Measurements from ENCODE around the gene WDR54.
"Not testable (repeated sequence)": the region's sequence is repeated elsewhere in the genome, so short reads cannot be mapped to it uniquely, and the experiment has no call there.

The WDR54 gene

GRCh38 chr2:74470742-74471141 lies 49.2 kb downstream of the WDR54 start:
- H2BK120ac ChIP-seq (ENCODE audit: low read depth, low read length); H3K18ac ChIP-seq (ENCODE audit: low read depth in 1 of 2, low read length in 2 of 2); H3K27ac ChIP-seq (ENCODE audit: low read length, poor library complexity, severe bottlenecking); H4K8ac ChIP-seq (ENCODE audit: low read length); H3K4me3 ChIP-seq (ENCODE audit: insufficient read depth in 1 of 2, low read depth in 1 of 2, low read length in 2 of 2); H4K91ac ChIP-seq (ENCODE audit: low read length); H3K27me3 ChIP-seq (ENCODE audit: control insufficient read depth in 1 of 2, insufficient read depth in 1 of 2, low read length in 2 of 2); H2BK15ac ChIP-seq (ENCODE audit: low read depth, poor library complexity, severe bottlenecking); H3K4ac ChIP-seq (ENCODE audit: low read depth in 1 of 2, low read length in 2 of 2); DNase-seq; H3K9ac ChIP-seq (ENCODE audit: low read length); H2BK12ac ChIP-seq (ENCODE audit: low read length in 2 of 2); H2AK5ac ChIP-seq (ENCODE audit: low read length, severe bottlenecking); H3K14ac ChIP-seq (ENCODE audit: low read length in 2 of 2); H3K23ac ChIP-seq (ENCODE audit: low read length in 2 of 2); H3K4me2 ChIP-seq (ENCODE audit: low read length, poor library complexity, severe bottlenecking); H3K79me1 ChIP-seq (replicated peaks; ENCODE audit: low read length, poor library complexity, severe bottlenecking); H2BK5ac ChIP-seq (ENCODE audit: low read depth, low read length, poor library complexity, severe bottlenecking); H2AFZ ChIP-seq (ENCODE audit: low read depth, low read length); H3K9me3 ChIP-seq (ENCODE audit: control insufficient read depth, low read length): not testable (repeated sequence)
- Histone ChIP-seq H3K4me1 (ENCODE audit: control insufficient read depth, insufficient read depth, low read depth, low read length) (peaks cover 11% of the 10 kb centered on the region), H3K36me3 (ENCODE audit: control insufficient read depth in 1 of 2, insufficient read depth in 2 of 2, low read depth in 1 of 2, low read length in 2 of 2) (peaks cover 16 to 19% of the 10 kb centered on the region in 2 experiments)
- 98% methylated on average over 9 of the region's 12 CpGs for WGBS

- H2BK15ac ChIP-seq (ENCODE audit: low read depth, poor library complexity, severe bottlenecking) = no peak overlapping the region
- H2BK5ac ChIP-seq (ENCODE audit: low read depth, low read length, poor library complexity, severe bottlenecking) = no peak overlapping the region
- H3K23ac ChIP-seq (ENCODE audit: low read length in 2 of 2) = no peak overlapping the region
- H3K14ac ChIP-seq (ENCODE audit: low read length in 2 of 2) = peak overlapping the region in 1 of 2 experiments; percentile 100
- WGBS = 77% methylated on average over 9 of the region's 16 CpGs
- no peak overlapping the region for H4K8ac ChIP-seq (ENCODE audit: low read length)
- H3K79me1 ChIP-seq (replicated peaks; ENCODE audit: low read length, poor library complexity, severe bottlenecking) = peaks cover 4% of the 10 kb centered on the region
- H3K9ac ChIP-seq (ENCODE audit: low read length) = peak overlapping the region; percentile 86
- H3K27me3 ChIP-seq (ENCODE audit: control insufficient read depth in 1 of 2, insufficient read depth in 1 of 2, low read length in 2 of 2) = no peaks in the 10 kb centered on the region
- no peak overlapping the region for H2AK5ac ChIP-seq (ENCODE audit: low read length, severe bottlenecking)
- H3K9me3 ChIP-seq (ENCODE audit: control insufficient read depth, low read length) = no peaks in the 10 kb centered on the region
- peak overlapping the region; percentile 95 for H3K27ac ChIP-seq (ENCODE audit: low read length, poor library complexity, severe bottlenecking)
- peak overlapping the region; percentile 79 to 89 for H3K4me3 ChIP-seq (ENCODE audit: insufficient read depth in 1 of 2, low read depth in 1 of 2, low read length in 2 of 2)
- H3K18ac ChIP-seq (ENCODE audit: low read depth in 1 of 2, low read length in 2 of 2) = peak overlapping the region; percentile 56 to 100
- no peak overlapping the region for H2BK12ac ChIP-seq (ENCODE audit: low read length in 2 of 2)
- H2BK120ac ChIP-seq (ENCODE audit: low read depth, low read length) = no peak overlapping the region
- peaks cover 11% of the 10 kb centered on the region for H3K4me1 ChIP-seq (ENCODE audit: control insufficient read depth, insufficient read depth, low read depth, low read length)
- H4K91ac ChIP-seq (ENCODE audit: low read length) = no peak overlapping the region
- no peak for DNase-seq
- peaks cover 19 to 22% of the 10 kb centered on the region in 2 experiments for H3K36me3 ChIP-seq (ENCODE audit: control insufficient read depth in 1 of 2, insufficient read depth in 2 of 2, low read depth in 1 of 2, low read length in 2 of 2)
- peak overlapping the region; percentile 89 for H3K4me2 ChIP-seq (ENCODE audit: low read length, poor library complexity, severe bottlenecking)
- H3K4ac ChIP-seq (ENCODE audit: low read depth in 1 of 2, low read length in 2 of 2) = peak overlapping the region in 1 of 2 experiments; percentile 99
- no peak overlapping the region for H2AFZ ChIP-seq (ENCODE audit: low read depth, low read length)
Observed at GRCh38 chr2:74471332-74472065, 50.0 kb downstream of the WDR54 start.

GRCh38 chr2:74472086-74472944 lies 50.8 kb downstream of the WDR54 start, which contains the start of gene MRPL53:
TSS of gene MRPL53 (minus strand) at chr2:74472680. CDS start at chr2:74472660, 20 bp downstream.
- Histone ChIP-seq H2AK5ac (ENCODE audit: low read length, severe bottlenecking) (peak within 1 kb of the TSS; percentile 78), H3K4me2 (ENCODE audit: low read length, poor library complexity, severe bottlenecking) (peak within 1 kb of the TSS; percentile 89), H2BK12ac (ENCODE audit: low read length in 2 of 2) (peak within 1 kb of the TSS in 1 of 2 experiments; percentile 33), H3K36me3 (ENCODE audit: control insufficient read depth in 1 of 2, insufficient read depth in 2 of 2, low read depth in 1 of 2, low read length in 2 of 2) (peaks cover 23 to 29% of the 10 kb centered on the region in 2 experiments), H3K14ac (ENCODE audit: low read length in 2 of 2) (peak within 1 kb of the TSS in 1 of 2 experiments; percentile 100), H3K79me1 (replicated peaks; ENCODE audit: low read length, poor library complexity, severe bottlenecking) (peaks cover 6% of the 10 kb centered on the region), H3K4ac (ENCODE audit: low read depth in 1 of 2, low read length in 2 of 2) (peak within 1 kb of the TSS; percentile 73 to 99), H3K27ac (ENCODE audit: low read length, poor library complexity, severe bottlenecking) (peak within 1 kb of the TSS; percentile 95), H3K9me3 (ENCODE audit: control insufficient read depth, low read length) (no peaks in the 10 kb centered on the region), H2BK5ac (ENCODE audit: low read depth, low read length, poor library complexity, severe bottlenecking) (no peak within 1 kb of the TSS), H3K4me1 (ENCODE audit: control insufficient read depth, insufficient read depth, low read depth, low read length) (peaks cover 11% of the 10 kb centered on the region), H2BK120ac (ENCODE audit: low read depth, low read length) (no peak within 1 kb of the TSS), H3K27me3 (ENCODE audit: control insufficient read depth in 1 of 2, insufficient read depth in 1 of 2, low read length in 2 of 2) (no peaks in the 10 kb centered on the region), H4K91ac (ENCODE audit: low read length) (peak within 1 kb of the TSS; percentile 88), H3K18ac (ENCODE audit: low read depth in 1 of 2, low read length in 2 of 2) (peak within 1 kb of the TSS; percentile 98 to 100), H2BK15ac (ENCODE audit: low read depth, poor library complexity, severe bottlenecking) (no peak within 1 kb of the TSS), H3K9ac (ENCODE audit: low read length) (peak within 1 kb of the TSS; percentile 86), H3K23ac (ENCODE audit: low read length in 2 of 2) (peak within 1 kb of the TSS in 1 of 2 experiments; percentile 100), H4K8ac (ENCODE audit: low read length) (peak within 1 kb of the TSS; percentile 98), H3K4me3 (ENCODE audit: insufficient read depth in 1 of 2, low read depth in 1 of 2, low read length in 2 of 2) (peak within 1 kb of the TSS; percentile 79 to 89), H2AFZ (ENCODE audit: low read depth, low read length) (peak within 1 kb of the TSS; percentile 94)
- WGBS = under 1% methylated on average over 66 of the region's 66 CpGs
- DNase-seq = peak; percentile 96

- Histone ChIP-seq H3K27me3 (ENCODE audit: control insufficient read depth in 1 of 2, insufficient read depth in 1 of 2, low read length in 2 of 2) (no peaks in the 10 kb centered on the region), H2BK15ac (ENCODE audit: low read depth, poor library complexity, severe bottlenecking) (no peak overlapping the region), H4K91ac (ENCODE audit: low read length) (peak overlapping the region; percentile 88), H3K4ac (ENCODE audit: low read depth in 1 of 2, low read length in 2 of 2) (peak overlapping the region; percentile 73 to 96), H2BK5ac (ENCODE audit: low read depth, low read length, poor library complexity, severe bottlenecking) (no peak overlapping the region), H3K4me2 (ENCODE audit: low read length, poor library complexity, severe bottlenecking) (peak overlapping the region; percentile 89), H3K9ac (ENCODE audit: low read length) (peak overlapping the region; percentile 86), H3K4me3 (ENCODE audit: insufficient read depth in 1 of 2, low read depth in 1 of 2, low read length in 2 of 2) (peak overlapping the region in 1 of 2 experiments; percentile 79), H3K4me1 (ENCODE audit: control insufficient read depth, insufficient read depth, low read depth, low read length) (peaks cover 11% of the 10 kb centered on the region), H3K23ac (ENCODE audit: low read length in 2 of 2) (no peak overlapping the region), H2AK5ac (ENCODE audit: low read length, severe bottlenecking) (peak overlapping the region; percentile 49), H3K36me3 (ENCODE audit: control insufficient read depth in 1 of 2, insufficient read depth in 2 of 2, low read depth in 1 of 2, low read length in 2 of 2) (peaks cover 27 to 33% of the 10 kb centered on the region in 2 experiments), H3K18ac (ENCODE audit: low read depth in 1 of 2, low read length in 2 of 2) (peak overlapping the region; percentile 94 to 98), H3K9me3 (ENCODE audit: control insufficient read depth, low read length) (no peaks in the 10 kb centered on the region), H3K14ac (ENCODE audit: low read length in 2 of 2) (peak overlapping the region in 1 of 2 experiments; percentile 61), H2AFZ (ENCODE audit: low read depth, low read length) (peak overlapping the region; percentile 83), H4K8ac (ENCODE audit: low read length) (peak overlapping the region; percentile 98), H3K79me1 (replicated peaks; ENCODE audit: low read length, poor library complexity, severe bottlenecking) (peaks cover 10% of the 10 kb centered on the region), H2BK12ac (ENCODE audit: low read length in 2 of 2) (no peak overlapping the region), H2BK120ac (ENCODE audit: low read depth, low read length) (no peak overlapping the region), H3K27ac (ENCODE audit: low read length, poor library complexity, severe bottlenecking) (peak overlapping the region; percentile 95)
- no peak for DNase-seq
- 39% methylated on average over 6 of the region's 7 CpGs for WGBS
Observed at GRCh38 chr2:74472945-74473258, 51.4 kb downstream of the WDR54 start.
